Body of pancreas (tissue), 4 donors: Measurements from ENCODE around the gene MGME1.

Experiments
- POLR2A ChIP-seq, 3 donors: fragments of 450-650 bp; IDR thresholded peaks; one replicate each; pipeline ENCODE4 v1.6.1; 2016; ENCODE audit warnings: antibody characterized with exemption in 3 of 3, mild to moderate bottlenecking in 2 of 3
- TF ChIP-seq, protein P1 (sequence below), 7 experiments: fragments of 450-650 bp in 4 of 7; fragments of 200-600 bp in 3 of 7; sonication (generic) in 3 of 7; IDR thresholded peaks; one replicate each; pipeline ENCODE4 v1.5.1; 2016 to 2019; ENCODE audit warnings: antibody characterized with exemption in 7 of 7

DNA sequence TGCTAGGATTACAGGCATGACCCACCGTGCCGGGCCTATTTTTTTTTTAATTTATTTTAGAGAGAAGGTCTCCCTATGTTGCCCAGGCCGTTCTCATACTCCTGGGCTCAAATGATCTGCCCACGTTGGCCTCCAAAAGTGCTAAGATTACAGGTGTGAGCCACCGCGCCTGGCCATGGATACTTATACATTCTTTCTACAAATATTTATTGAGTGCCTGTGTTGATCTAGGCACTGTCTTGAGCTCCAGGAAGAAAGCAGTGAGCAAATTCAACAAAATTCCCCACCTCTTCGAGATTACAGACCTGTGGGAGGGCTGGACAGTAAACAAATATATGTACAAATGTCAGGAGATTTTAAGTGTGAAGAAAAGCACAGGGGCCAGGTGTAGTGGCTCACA lies 37.9 kb downstream of the MGME1 start:
- TF ChIP-seq, protein P1, sequence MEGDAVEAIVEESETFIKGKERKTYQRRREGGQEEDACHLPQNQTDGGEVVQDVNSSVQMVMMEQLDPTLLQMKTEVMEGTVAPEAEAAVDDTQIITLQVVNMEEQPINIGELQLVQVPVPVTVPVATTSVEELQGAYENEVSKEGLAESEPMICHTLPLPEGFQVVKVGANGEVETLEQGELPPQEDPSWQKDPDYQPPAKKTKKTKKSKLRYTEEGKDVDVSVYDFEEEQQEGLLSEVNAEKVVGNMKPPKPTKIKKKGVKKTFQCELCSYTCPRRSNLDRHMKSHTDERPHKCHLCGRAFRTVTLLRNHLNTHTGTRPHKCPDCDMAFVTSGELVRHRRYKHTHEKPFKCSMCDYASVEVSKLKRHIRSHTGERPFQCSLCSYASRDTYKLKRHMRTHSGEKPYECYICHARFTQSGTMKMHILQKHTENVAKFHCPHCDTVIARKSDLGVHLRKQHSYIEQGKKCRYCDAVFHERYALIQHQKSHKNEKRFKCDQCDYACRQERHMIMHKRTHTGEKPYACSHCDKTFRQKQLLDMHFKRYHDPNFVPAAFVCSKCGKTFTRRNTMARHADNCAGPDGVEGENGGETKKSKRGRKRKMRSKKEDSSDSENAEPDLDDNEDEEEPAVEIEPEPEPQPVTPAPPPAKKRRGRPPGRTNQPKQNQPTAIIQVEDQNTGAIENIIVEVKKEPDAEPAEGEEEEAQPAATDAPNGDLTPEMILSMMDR (IDR thresholded peaks at IDR 0.05) = no peak
- TF ChIP-seq POLR2A (IDR thresholded peaks at IDR 0.05) = no peak
